ENCODE results near the gene ZNF280D.

- TF ChIP-seq POLR2AphosphoS5 (IDR thresholded peaks at IDR 0.05; ENCODE audit: low read depth, low read length) (no peak), SIN3A (IDR thresholded peaks at IDR 0.05; ENCODE audit: borderline replicate concordance, insufficient read depth, low read length) (no peak), REST (IDR thresholded peaks at IDR 0.05; ENCODE audit: insufficient read depth in 1 of 2, low read depth in 2 of 2, low read length in 2 of 2) (no peak), FOXP2 (optimal IDR thresholded peaks at IDR 0.05; ENCODE audit: borderline replicate concordance, extremely low read depth, extremely low read length, insufficient read depth) (no peak)
Observed at GRCh38 chr15:56741541-56741940, 8.2 kb upstream of the ZNF280D start.
